ENCODE measurements around the gene ST7.

DNA sequence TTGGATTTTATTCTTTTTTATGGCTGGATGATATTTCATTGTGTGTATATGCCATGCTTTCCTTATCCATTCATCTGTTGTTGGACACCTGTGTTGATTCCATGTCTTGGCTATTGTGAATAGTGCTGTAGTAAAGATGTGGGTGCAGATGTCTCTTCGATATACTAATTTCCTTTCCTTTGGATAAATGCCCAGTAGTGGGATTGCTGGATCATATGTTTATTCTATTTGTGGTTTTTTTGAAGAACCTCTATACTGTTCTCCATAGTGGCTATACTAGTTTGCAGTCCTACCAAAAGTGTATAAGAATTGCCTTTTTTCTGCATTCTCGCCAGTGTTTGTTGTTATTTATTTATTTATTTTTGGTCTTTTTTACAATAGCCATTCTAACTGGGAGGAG is 209.8 kb downstream of the ST7 start:
- no peak for TF ChIP-seq CTCF (optimal IDR thresholded peaks at IDR 0.05 in 1 of 3, IDR thresholded peaks at IDR 0.05 in 1 of 3, conservative IDR thresholded peaks at IDR 0.05 in 1 of 3; ENCODE audit: extremely low read depth in 1 of 3, insufficient read depth in 2 of 3, low read length in 3 of 3)
- no peak for TF ChIP-seq EZH2 (IDR thresholded peaks at IDR 0.05; ENCODE audit: low read length)
